Kidney tubule cell (primary cell): ENCODE results near the gene CCL28.

Experiments used
- DNase-seq: peaks from one replicate; pipeline ENCODE4 v3.0.0-alpha.2; 2018; ENCODE audit warnings: low spot score

CCL28 gene

GRCh38 chr5:43357878-43358281 is 54.3 kb downstream of the CCL28 start:
- DNase-seq, result no peak

- DNase-seq, result no peak
These were observed 55.1 kb downstream of the CCL28 start for GRCh38 chr5:43357067-43357466.

GRCh38 chr5:43354774-43355173 is 57.4 kb downstream of the CCL28 start:
- no peak for DNase-seq

- no peak for DNase-seq
These were observed 58.5 kb downstream of the CCL28 start for GRCh38 chr5:43353668-43354067.

GRCh38 chr5:43352915-43353314 is 59.3 kb downstream of the CCL28 start:
- no peak for DNase-seq

- no peak for DNase-seq
These were observed 60.1 kb downstream of the CCL28 start for GRCh38 chr5:43352131-43352530.

- no peak for DNase-seq
These were observed 63.3 kb downstream of the CCL28 start for GRCh38 chr5:43348861-43349363.

GRCh38 chr5:43348207-43348606 is 64.0 kb downstream of the CCL28 start:
- DNase-seq, result no peak

GRCh38 chr5:43338862-43339261 is 73.3 kb downstream of the CCL28 start:
- no peak for DNase-seq

DNA sequence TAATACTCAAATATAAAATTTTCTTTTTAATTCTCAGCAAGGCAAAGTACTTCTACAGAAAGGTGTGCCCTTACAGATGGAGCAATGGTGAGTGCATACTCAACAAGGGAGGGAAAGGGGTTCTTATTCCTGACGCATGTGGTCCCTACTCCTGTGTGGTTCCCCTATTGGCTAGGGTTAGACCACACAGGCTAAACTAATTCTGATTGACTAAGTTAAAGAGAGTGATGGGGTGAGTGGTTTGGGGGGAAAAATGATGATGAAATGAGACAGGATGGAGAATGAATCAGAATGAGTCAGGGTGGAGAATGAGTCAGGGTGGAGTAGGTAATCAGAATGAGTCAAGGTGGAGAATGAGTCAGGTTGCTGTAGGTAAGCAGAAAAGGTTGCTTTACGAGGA is 76.0 kb downstream of the CCL28 start:
- peak; percentile 70 for DNase-seq

DNA sequence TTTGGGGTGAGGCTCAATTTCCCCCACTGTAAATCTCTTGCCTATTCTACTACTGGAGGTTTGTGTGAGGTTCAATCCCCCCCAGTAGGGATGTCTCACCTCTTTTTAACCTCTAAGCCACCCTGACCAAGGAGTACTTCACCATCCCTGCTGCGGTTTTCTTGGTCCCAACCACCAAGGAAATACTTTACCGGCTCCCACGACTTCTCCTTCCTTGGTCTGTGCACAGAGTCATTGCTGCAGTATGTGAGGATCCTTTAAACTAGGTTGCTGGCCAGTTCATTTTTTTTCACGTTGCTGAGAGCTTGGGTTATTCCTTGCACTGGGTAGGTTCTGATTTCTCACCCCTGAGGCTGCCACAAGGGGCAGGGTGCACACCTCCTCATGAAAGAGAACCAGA is 76.5 kb downstream of the CCL28 start:
- DNase-seq, result no peak

- peak; percentile 71 for DNase-seq
These were observed 79.8 kb downstream of the CCL28 start for GRCh38 chr5:43332401-43332800.
